ENCODE data around the gene NGRN.
"Not testable (repeated sequence)": the region's sequence is repeated elsewhere in the genome, so short reads cannot be mapped to it uniquely, and the experiment has no call there.

NGRN gene

DNA sequence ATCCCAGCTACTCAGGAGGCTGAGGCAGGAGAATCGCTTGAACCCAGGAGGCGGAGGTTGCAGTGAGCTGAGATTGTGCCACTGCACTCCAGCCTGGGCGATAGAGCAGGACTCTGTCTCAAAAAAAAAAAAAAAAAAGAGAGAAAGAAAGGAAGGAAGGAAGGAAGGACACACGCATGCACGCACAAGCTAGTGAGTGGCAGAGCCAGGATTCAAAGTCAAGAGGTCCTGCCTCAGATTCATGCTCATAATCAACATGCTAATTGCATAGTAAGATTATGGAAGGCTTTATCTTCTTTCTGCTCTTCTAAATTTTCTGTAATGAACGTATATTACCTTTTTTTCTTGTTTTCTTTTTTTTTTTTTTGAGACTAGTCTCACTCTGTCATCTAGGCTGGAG, 4.7 kb upstream of the NGRN start:
- not testable (repeated sequence) for H3K27ac Mint-ChIP-seq; ATAC-seq; H3K4me3 Mint-ChIP-seq; H3K9me3 Mint-ChIP-seq; DNase-seq (ENCODE audit: low spot score in 2 of 2)
- Mint-ChIP-seq H3K4me1 (peaks cover 38% of the 10 kb centered on the region), H3K36me3 (peaks cover 11% of the 10 kb centered on the region)

DNA sequence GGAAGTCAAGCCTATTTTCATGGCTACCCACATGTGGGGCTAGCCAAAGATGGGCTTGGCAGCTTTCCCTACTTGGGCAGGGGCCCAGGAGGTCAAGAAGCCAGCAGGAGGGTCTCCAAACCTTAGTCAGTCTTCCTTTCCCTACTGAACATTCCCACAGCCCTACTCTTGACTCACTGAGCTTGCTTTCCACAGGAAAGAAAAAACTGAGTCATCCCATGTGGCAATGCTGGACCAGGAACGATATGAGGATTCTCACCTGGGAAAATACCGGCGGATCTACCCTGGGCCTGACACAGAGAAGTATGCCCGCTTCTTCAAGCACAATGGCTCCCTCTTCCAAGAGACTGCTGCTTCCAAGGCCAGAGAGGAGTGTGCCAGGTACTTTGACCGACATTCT, 3.7 kb upstream of the NGRN start:
- Mint-ChIP-seq H3K4me3 (no peak overlapping the region), H3K36me3 (peaks cover 22% of the 10 kb centered on the region), H3K27ac (no peak overlapping the region), H3K4me1 (peaks cover 33% of the 10 kb centered on the region), H3K9me3 (no peaks in the 10 kb centered on the region)
- no peak for ATAC-seq
- DNase-seq (ENCODE audit: low spot score in 2 of 2) = no peak

DNA sequence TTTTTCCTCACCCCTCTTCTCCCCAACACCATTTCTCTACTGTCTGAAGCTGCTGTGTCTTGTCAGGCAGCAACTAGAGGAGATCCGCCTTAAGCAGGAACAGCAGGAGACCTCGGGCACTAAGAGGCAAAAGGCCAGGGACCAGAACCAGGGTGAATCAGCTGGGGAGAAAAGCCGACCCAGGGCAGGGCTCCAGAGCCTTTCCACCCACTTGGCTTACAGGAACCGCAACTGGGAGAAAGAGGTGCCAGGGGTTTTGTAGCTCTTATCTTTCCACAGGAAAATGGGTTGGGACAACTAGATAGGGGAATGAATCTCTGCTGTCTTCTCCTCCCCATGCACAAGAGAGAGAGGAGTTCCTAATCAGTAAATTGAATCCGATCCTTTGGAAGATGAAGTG, 3.0 kb upstream of the NGRN start:
- peak overlapping the region; percentile 1 for H3K27ac Mint-ChIP-seq
- peaks cover 28% of the 10 kb centered on the region for H3K36me3 Mint-ChIP-seq
- H3K4me1 Mint-ChIP-seq = peaks cover 38% of the 10 kb centered on the region
- no peak for DNase-seq (ENCODE audit: low spot score in 2 of 2)
- no peak for ATAC-seq
- no peaks in the 10 kb centered on the region for H3K9me3 Mint-ChIP-seq
- no peak overlapping the region for H3K4me3 Mint-ChIP-seq

DNA sequence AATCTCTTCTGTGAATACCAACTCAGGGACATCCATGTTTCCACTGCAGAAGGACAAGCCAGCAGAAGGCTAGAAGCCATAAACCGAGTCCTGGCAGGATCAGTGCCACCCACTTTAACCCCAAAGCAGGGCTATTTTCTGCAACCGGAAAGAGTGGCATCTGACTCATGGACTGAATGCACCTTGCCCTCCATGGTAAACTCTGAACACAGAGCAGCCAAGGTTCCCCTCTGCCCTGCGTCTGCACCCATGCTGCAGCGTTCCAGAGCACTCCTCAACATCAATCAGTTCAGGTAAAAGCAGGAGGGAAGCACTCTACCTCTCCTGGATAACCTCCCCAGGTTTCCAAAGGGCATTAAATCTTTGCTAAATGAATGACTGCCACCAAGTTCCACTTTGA, 801 bp upstream of the NGRN start:
- DNase-seq (ENCODE audit: low spot score in 2 of 2) (peak; percentile 18 to 66), ATAC-seq (peak; percentile 72)
- H3K27ac Mint-ChIP-seq = peak overlapping the region; percentile 96
- peak overlapping the region; percentile 98 for H3K4me3 Mint-ChIP-seq
- H3K36me3 Mint-ChIP-seq = peaks cover 51% of the 10 kb centered on the region
- peaks cover 52% of the 10 kb centered on the region for H3K4me1 Mint-ChIP-seq
- no peaks in the 10 kb centered on the region for H3K9me3 Mint-ChIP-seq

DNA sequence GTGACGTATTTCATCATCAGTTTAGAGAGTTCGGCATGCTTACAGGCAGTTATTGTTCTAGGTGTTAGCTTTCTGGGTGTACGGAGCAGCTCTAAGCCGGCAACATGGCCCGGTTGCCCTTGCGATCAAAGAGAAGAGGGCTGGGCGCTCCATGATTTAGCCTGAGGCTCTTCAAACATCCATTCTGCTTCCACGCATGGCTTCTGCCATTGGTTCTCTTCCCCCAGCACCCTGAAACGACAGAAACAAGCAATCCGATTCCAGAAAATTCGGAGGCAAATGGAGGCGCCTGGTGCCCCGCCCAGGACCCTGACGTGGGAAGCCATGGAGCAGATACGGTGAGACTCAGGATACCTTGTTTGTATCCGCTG, 574 bp downstream of the NGRN start:
- DNase-seq (ENCODE audit: low spot score in 2 of 2) = peak in 1 of 2 donors; percentile 8
- Mint-ChIP-seq H3K9me3 (no peaks in the 10 kb centered on the region), H3K4me1 (peaks cover 62% of the 10 kb centered on the region), H3K4me3 (peak overlapping the region; percentile 98), H3K27ac (peak overlapping the region; percentile 96), H3K36me3 (peaks cover 64% of the 10 kb centered on the region)
- ATAC-seq = peak; percentile 38

DNA sequence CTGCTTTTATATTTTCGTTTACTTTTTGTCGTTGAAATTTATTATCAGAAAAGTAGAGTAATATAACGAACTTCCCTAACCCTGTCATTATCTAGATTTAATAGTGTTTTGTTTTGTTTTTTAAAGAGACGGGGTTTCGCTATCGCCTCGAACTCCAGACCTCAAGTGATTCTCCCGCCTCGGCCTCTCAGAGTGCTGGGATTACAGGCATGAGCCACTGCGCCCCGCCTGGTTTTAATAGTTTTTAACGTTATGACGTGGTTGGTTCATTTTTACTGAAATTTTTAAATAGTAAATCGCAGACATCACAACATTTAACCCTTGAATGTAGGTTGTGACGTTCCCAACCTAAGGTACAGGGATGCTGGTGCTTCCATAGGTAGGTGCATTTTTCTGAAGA, 1.0 kb downstream of the NGRN start:
- Mint-ChIP-seq H3K4me1 (peaks cover 66% of the 10 kb centered on the region), H3K36me3 (peaks cover 69% of the 10 kb centered on the region), H3K27ac (peak overlapping the region; percentile 96), H3K9me3 (no peaks in the 10 kb centered on the region), H3K4me3 (peak overlapping the region; percentile 98)
- ATAC-seq (no peak), DNase-seq (ENCODE audit: low spot score in 2 of 2) (no peak)

DNA sequence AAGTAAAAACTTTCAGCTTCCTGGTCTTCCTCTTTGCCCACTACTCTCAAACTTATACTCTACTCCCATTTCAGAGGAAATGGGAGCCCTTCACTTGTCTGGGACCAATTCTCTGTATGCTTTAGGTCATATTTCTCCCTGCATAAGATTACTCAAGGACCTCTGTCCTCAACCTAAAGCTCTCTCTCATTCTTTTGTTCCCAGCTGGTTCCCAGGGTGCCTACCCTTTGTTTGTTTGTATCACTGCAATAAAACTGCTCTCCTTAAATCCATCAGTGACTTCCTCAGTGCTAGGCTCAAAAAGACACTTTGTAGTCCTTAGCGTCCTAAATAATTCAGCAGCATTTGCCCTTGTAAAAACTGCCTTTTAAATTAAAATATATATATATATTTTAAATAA, 2.9 kb downstream of the NGRN start:
- H3K4me1 Mint-ChIP-seq = peaks cover 65% of the 10 kb centered on the region
- no peak for DNase-seq (ENCODE audit: low spot score in 2 of 2)
- H3K9me3 Mint-ChIP-seq = no peaks in the 10 kb centered on the region
- no peak for ATAC-seq
- H3K36me3 Mint-ChIP-seq = peaks cover 88% of the 10 kb centered on the region
- H3K27ac Mint-ChIP-seq = peak overlapping the region; percentile 17
- peak overlapping the region; percentile 98 for H3K4me3 Mint-ChIP-seq

DNA sequence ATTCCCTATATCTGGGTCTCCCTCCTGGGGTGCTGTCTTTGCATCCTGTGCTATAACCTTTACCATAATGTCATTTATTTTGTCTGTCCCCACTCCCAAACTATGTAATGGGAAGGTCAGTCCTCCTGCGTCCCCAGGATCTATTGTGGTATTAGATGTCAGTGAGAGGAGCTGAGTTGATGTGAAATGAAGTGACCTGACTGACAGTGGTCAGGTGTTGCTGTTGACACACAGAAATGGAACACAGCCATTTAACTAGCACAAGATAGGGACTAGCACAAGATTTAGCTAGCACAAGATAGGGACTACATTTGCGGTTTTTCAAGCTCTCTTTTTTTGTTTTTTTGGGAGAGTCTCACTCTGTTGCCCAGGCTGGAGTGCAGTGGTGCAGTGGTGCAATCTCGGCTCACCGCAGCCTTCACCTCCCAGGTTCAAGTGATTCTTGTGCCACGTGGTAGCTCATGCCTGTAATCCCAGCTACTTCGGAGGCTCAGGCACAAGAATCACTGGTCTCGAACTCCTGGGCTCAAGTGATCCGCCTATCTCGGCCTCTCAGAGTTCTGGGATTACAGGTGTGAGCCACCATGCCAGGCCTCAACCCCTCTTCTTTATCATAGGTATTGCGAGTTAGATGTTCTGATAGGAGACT, 5.2 kb downstream of the NGRN start:
- no peak overlapping the region for H3K4me3 Mint-ChIP-seq
- peaks cover 54% of the 10 kb centered on the region for H3K4me1 Mint-ChIP-seq
- peaks cover 100% of the 10 kb centered on the region for H3K36me3 Mint-ChIP-seq
- ATAC-seq (no peak), DNase-seq (ENCODE audit: low spot score in 2 of 2) (no peak)
- H3K27ac Mint-ChIP-seq = peak overlapping the region; percentile 82
- no peaks in the 10 kb centered on the region for H3K9me3 Mint-ChIP-seq

DNA sequence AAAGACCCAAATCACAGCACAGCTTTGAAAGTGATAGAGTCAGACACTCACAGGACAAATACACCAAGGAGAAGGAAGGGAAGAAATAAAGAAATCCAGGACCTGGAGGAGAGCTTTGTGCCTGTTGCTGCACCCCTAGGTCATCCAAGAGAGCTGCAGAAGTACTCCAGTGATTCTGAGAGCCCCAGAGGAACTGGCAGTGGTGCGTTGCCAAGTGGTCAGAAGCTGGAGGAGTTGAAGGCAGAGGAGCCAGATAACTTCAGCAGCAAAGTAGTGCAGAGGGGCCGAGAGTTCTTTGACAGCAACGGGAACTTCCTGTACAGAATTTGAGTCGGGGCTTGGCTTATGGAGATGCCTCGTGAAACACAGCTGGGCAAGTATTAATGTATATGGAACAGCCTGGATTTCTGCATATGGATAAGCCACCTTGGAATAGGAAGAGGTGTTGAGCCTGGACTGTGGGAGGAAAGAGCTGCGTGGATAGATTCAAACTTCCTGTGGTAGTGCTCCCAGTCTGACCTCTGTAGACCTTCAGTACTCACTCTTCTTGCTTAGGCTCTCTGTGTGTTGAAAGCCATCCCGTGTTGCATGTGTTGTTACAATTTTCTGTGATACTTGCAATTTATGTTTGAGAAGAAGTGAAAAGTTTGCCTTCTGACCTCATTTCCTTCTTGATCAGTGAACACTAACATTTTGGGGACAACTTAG, 6.1 kb downstream of the NGRN start:
- Mint-ChIP-seq H3K9me3 (no peaks in the 10 kb centered on the region), H3K27ac (peak overlapping the region; percentile 82), H3K36me3 (peaks cover 97% of the 10 kb centered on the region), H3K4me3 (no peak overlapping the region), H3K4me1 (peaks cover 54% of the 10 kb centered on the region)
- DNase-seq (ENCODE audit: low spot score in 2 of 2) = no peak
- no peak for ATAC-seq

DNA sequence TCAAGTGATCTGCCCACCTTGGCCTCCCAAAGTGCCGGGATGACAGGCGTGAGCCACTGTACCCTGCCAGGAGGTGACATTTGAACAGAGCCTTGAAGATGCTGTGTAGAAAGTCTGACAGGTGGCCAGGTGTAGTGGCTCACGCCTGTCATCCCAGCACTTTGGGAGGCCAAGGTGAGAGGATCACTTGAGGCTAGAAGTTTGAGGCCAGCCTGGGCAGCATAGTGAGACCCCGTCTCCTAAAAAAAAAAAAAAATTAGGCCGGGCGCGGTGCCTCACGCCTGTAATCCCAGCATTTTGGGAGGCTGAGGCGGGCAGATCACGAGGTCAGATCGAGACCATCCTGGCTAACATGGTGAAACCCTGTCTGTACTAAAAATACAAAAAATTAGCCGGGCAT, 13.0 kb downstream of the NGRN start:
- H3K36me3 Mint-ChIP-seq = peaks cover 28% of the 10 kb centered on the region
- not testable (repeated sequence) for DNase-seq (ENCODE audit: low spot score in 2 of 2); H3K9me3 Mint-ChIP-seq; ATAC-seq; H3K4me3 Mint-ChIP-seq; H3K27ac Mint-ChIP-seq; H3K4me1 Mint-ChIP-seq

DNA sequence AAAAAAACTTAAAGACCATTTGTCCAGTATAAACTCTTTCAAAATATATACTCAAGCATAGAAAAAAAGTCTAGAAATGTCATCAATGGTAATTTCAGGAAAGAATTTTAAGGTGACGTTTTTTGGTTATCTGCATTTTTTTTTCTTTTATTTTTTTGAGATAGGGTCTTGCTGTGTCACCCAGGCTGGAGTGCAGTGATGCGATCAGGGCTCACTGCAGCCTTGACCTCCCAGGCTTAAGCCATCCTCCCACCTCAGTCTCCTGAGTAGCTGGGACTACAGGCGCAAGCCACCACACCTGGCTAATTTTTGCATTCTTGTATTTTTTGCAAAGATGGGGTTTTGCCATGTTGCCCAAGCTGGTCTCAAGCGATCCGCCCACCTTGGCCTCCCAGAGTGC, 15.3 kb downstream of the NGRN start:
- not testable (repeated sequence) for H3K36me3 Mint-ChIP-seq; ATAC-seq; H3K4me1 Mint-ChIP-seq; DNase-seq (ENCODE audit: low spot score in 2 of 2); H3K9me3 Mint-ChIP-seq; H3K4me3 Mint-ChIP-seq; H3K27ac Mint-ChIP-seq

DNA sequence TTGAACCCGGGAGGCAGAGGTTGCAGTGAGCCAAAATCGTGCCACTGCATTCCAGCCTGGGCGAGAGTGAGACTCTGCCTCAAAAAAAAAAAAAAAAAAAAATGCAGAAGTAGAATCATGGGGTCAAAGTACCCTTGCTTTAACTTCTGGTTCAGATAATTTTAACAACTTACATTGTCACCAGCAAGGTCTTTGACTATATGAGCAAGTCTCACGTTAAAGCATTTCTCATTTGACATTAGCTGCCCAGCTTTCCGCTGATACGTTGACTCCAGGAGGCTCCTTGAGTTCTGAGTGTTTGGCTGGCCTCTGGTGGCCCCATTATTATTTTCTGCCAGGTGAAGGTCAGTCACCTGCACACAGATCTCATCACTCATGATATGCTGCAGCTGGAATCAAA, 16.2 kb downstream of the NGRN start:
- ATAC-seq; H3K4me1 Mint-ChIP-seq; H3K4me3 Mint-ChIP-seq; DNase-seq (ENCODE audit: low spot score in 2 of 2); H3K36me3 Mint-ChIP-seq; H3K27ac Mint-ChIP-seq; H3K9me3 Mint-ChIP-seq: not testable (repeated sequence)

DNA sequence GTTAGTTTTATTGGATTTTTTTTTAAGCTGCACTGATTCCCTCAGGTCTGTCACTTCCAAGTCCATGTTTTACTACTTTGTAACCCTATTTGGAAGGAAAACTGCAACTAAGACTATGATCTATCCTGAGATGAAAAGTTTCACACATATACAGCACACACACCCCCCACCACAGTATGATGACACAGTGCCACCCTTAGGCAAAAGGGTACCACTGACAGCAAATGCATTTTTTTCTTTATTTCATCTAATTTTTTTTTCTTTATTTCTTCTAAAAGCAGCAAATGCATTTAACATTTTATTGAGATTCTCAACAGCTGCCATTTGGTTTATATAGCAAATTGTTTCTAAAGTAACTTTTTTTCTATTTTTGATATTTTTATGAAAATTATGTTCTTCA, 21.2 kb downstream of the NGRN start:
- H3K9me3 Mint-ChIP-seq = no peaks in the 10 kb centered on the region
- no peak overlapping the region for H3K4me3 Mint-ChIP-seq
- no peaks in the 10 kb centered on the region for H3K36me3 Mint-ChIP-seq
- no peak overlapping the region for H3K27ac Mint-ChIP-seq
- no peaks in the 10 kb centered on the region for H3K4me1 Mint-ChIP-seq
- ATAC-seq (peak; percentile 64), DNase-seq (ENCODE audit: low spot score in 2 of 2) (no peak)

DNA sequence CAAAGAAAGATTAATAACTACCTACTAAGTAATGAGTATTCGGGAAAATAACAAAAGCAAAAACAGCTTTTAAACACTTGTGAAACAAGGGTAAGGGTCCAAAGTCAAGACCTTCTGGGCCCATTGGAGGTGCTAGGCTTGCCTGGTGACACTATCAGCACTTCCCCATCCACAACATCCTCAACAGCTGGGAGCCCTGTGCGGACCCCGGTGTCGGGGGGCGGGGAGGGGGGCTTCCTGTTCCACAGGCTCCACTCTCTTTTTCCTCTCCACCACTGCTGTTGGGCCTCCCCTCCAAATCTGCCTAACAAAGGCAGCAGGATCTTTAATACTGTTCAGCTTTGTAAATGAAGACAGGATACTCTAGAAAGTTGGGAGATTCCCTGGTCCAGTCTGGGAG, 21.6 kb downstream of the NGRN start:
- no peak overlapping the region for H3K27ac Mint-ChIP-seq
- ATAC-seq = no peak
- no peaks in the 10 kb centered on the region for H3K4me1 Mint-ChIP-seq
- H3K9me3 Mint-ChIP-seq = no peaks in the 10 kb centered on the region
- no peak for DNase-seq (ENCODE audit: low spot score in 2 of 2)
- no peaks in the 10 kb centered on the region for H3K36me3 Mint-ChIP-seq
- H3K4me3 Mint-ChIP-seq = no peak overlapping the region

DNA sequence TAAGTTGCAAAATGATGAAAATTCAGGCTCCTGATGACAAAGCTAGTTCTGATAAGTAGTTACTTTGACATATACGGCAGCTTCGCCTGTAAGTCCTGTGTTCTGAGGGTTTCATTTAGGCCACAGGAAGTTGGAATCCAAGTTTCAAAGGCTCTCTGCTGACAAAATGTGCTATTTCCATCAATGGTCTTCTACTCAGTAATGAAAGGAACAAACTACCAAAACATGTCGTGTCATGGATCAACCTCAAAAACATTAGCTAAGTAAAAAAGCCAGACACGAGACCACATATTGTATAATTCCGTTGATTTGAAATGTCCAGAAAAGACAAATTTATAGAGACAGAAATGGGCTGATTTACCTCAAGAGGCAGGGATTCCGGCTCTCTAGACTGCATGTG, 22.5 kb downstream of the NGRN start:
- ATAC-seq = no peak
- Mint-ChIP-seq H3K4me3 (no peak overlapping the region), H3K27ac (no peak overlapping the region), H3K4me1 (no peaks in the 10 kb centered on the region), H3K9me3 (no peaks in the 10 kb centered on the region), H3K36me3 (no peaks in the 10 kb centered on the region)
- no peak for DNase-seq (ENCODE audit: low spot score in 2 of 2)

DNA sequence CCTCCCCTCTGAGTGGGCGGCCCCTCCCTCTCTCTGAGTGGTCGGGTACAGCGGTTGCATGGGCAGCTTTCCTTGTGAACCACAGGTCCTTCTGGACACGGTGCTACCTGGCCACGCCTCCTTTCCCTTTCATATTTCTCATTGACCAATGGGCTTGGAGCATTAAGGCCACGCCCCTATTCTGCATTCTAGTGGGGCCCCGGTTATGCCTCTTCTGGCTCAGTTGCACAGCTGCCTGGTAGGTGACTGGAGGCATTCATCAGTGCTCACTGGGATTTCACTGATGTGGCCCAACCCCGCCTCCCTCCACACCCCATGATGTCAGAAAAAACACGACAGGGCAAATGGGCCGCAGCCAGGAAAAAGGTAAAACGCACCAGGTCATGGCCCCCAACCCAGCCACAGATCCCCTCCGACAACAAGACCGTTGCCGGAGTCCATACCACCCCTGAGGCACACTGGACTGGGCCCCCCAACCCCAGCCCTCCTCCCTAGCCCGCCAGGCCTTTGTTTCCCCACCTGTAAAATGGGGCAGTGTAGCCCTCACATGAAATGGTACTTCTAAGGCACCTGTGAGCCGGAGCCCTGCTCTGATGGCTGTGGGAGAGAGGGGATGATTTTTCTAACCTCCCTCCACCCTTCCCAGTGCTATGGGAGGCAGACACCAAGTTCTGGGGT, 26.3 kb downstream of the NGRN start:
- no peaks in the 10 kb centered on the region for H3K36me3 Mint-ChIP-seq
- peaks cover 12% of the 10 kb centered on the region for H3K4me1 Mint-ChIP-seq
- ATAC-seq (no peak), DNase-seq (ENCODE audit: low spot score in 2 of 2) (no peak)
- no peaks in the 10 kb centered on the region for H3K9me3 Mint-ChIP-seq
- no peak overlapping the region for H3K4me3 Mint-ChIP-seq
- H3K27ac Mint-ChIP-seq = no peak overlapping the region

Data from stimulated activated effector memory CD8-positive, alpha-beta T cell treated with anti-CD3 and anti-CD28 coated beads, Interleukin-12 subunit alpha, Interleukin-12 subunit beta, amount 100 ng/mL, for 72 hours (primary cell).